Caco-2 (cell line): Measurements from ENCODE around the gene SPAG17. TPM values are rescaled to one million over a fixed set of nuclear protein-coding genes. Genes with fewer than 3 reads are reported as not detected.

Experiments used
- BruUV-seq: library from RNA; stranded (reverse); fragments of 400-500 nt; replicated peaks from 2 replicates; lab custom pipeline; 2021; lab: Mats Ljungman, UMichigan
- CTCF ChIA-PET: fragments of 300-600 bp; sonication (Branson Sonifier 250); formaldehyde crosslinking; loops from one replicate; lab custom pipeline; 2022; ENCODE audit warnings: antibody characterized with exemption; lab: Charles Lee
- POLR2A ChIA-PET: fragments of 300-600 bp; sonication (Branson Sonifier 250); formaldehyde crosslinking; loops from one replicate; lab custom pipeline; 2022; ENCODE audit warnings: antibody characterized with exemption; lab: Charles Lee
- DNase-seq, 2 experiments: peaks; one replicate each; pipeline versions ENCODE4 v3.0.0 to v3.0.0-alpha.2; 2020 to 2022
- H3K27me3 ChIP-seq: replicated peaks from 2 replicates; pipeline ENCODE4 v1.6.0; 2011; ENCODE audit warnings: low read length; ENCODE audit not compliant: control insufficient read depth, insufficient read depth
- H3K36me3 ChIP-seq: 2 replicates; pipeline ENCODE4 v1.5.1; 2011; ENCODE audit warnings: low read length; ENCODE audit not compliant: control insufficient read depth, insufficient read depth
- H3K4me1 ChIP-seq: fragments of 250-450 bp; sonication (Bioruptor Pico); 2 replicates; pipeline ENCODE4 v1.5.1; 2020; ENCODE audit warnings: mild to moderate bottlenecking
- H3K4me3 ChIP-seq: 2 replicates; pipeline ENCODE4 v1.5.1; 2011; ENCODE audit warnings: low read depth, mild to moderate bottlenecking, control low read depth, low read length
- H3K9me3 ChIP-seq: fragments of 250-450 bp; sonication (Bioruptor Pico); 2 replicates; pipeline ENCODE4 v1.5.1; 2020; ENCODE audit warnings: mild to moderate bottlenecking, moderate library complexity
- H3K27ac Mint-ChIP-seq: one replicate; pipeline ENCODE4 v1.8.0; 2022; ENCODE audit warnings: mixed read lengths; ENCODE audit not compliant: unreplicated experiment
- H3K27me3 Mint-ChIP-seq: one replicate; pipeline ENCODE4 v1.8.0; 2022; ENCODE audit warnings: mixed read lengths; ENCODE audit not compliant: insufficient read depth, unreplicated experiment
- H3K36me3 Mint-ChIP-seq: one replicate; pipeline ENCODE4 v1.8.0; 2022; ENCODE audit warnings: mild to moderate bottlenecking, mixed read lengths; ENCODE audit not compliant: insufficient read depth, unreplicated experiment
- H3K4me1 Mint-ChIP-seq: one replicate; pipeline ENCODE4 v1.8.0; 2022; ENCODE audit warnings: low read depth, mixed read lengths; ENCODE audit not compliant: unreplicated experiment
- H3K4me3 Mint-ChIP-seq: one replicate; pipeline ENCODE4 v1.8.0; 2022; ENCODE audit warnings: mild to moderate bottlenecking, moderate library complexity, mixed read lengths; ENCODE audit not compliant: unreplicated experiment
- H3K9me3 Mint-ChIP-seq: one replicate; pipeline ENCODE4 v1.8.0; 2022; ENCODE audit warnings: mixed read lengths; ENCODE audit not compliant: unreplicated experiment
- CTCF ChIP-seq, 2 experiments: fragments of 200-600 bp in 1 of 2; IDR thresholded peaks; 1 replicate in 1 of 2; 2 replicates in 1 of 2; pipeline versions ENCODE4 v1.5.1 to v1.8.0; 2011 to 2022; ENCODE audit warnings: antibody characterized with exemption in 1 of 2, control low read depth in 1 of 2, inconsistent platforms in 1 of 2, low read depth in 1 of 2, low read length in 1 of 2, mild to moderate bottlenecking in 1 of 2, moderate library complexity in 1 of 2; ENCODE audit not compliant: insufficient read depth in 1 of 2, severe bottlenecking in 1 of 2, unreplicated experiment in 1 of 2
- intact Hi-C: fragments of 100-400 bp; cut with micrococcal nuclease; formaldehyde crosslinking; loops from one replicate; pipeline ENCODE4 v1.10.0; 2022; ENCODE audit not compliant: unreplicated experiment
- total RNA-seq: library from RNA; stranded (reverse); gene quantifications from 2 replicates; pipeline ENCODE4 v1.2.3, GENCODE V29; 2022

Gene SPAG17
- total RNA-seq, 1 experiment from 2014 or later, result not detected

GRCh38 chr1:117985239-117985638, 199.8 kb downstream of the SPAG17 start:
- Histone ChIP-seq H3K9me3 (no peaks in the 10 kb centered on the region), H3K4me1 (no peaks in the 10 kb centered on the region), H3K36me3 (no peaks in the 10 kb centered on the region), H3K27me3 (no peaks in the 10 kb centered on the region), H3K4me3 (no peak overlapping the region)
- TF ChIP-seq CTCF (IDR thresholded peaks at IDR 0.05; ENCODE audit: insufficient read depth in 1 of 2, low read depth in 1 of 2, low read length in 1 of 2, severe bottlenecking in 1 of 2, unreplicated experiment in 1 of 2), result no peak
- no peak for DNase-seq
- no TSS peak for BruUV-seq
- Mint-ChIP-seq H3K36me3 (no peaks in the 10 kb centered on the region), H3K4me3 (no peak overlapping the region), H3K4me1 (no peaks in the 10 kb centered on the region), H3K27ac (no peak overlapping the region), H3K27me3 (peaks cover 8% of the 10 kb centered on the region), H3K9me3 (no peaks in the 10 kb centered on the region)
- intact Hi-C loops, result no loop called here
- POLR2A ChIA-PET, result no interaction called here
- CTCF ChIA-PET, result no interaction called here

- Histone ChIP-seq H3K9me3 (no peaks in the 10 kb centered on the region), H3K27me3 (no peaks in the 10 kb centered on the region), H3K36me3 (no peaks in the 10 kb centered on the region), H3K4me3 (no peak overlapping the region), H3K4me1 (no peaks in the 10 kb centered on the region)
- BruUV-seq, result no TSS peak
- DNase-seq, result no peak
- ChIA-PET POLR2A (no interaction called here), CTCF (no interaction called here)
- H3K27me3 Mint-ChIP-seq, result peaks cover 8% of the 10 kb centered on the region
- no peaks in the 10 kb centered on the region for H3K36me3 Mint-ChIP-seq
- no peak overlapping the region for H3K4me3 Mint-ChIP-seq
- H3K4me1 Mint-ChIP-seq, result no peaks in the 10 kb centered on the region
- H3K27ac Mint-ChIP-seq, result no peak overlapping the region
- intact Hi-C loops, result no loop called here
- no peaks in the 10 kb centered on the region for H3K9me3 Mint-ChIP-seq
- TF ChIP-seq CTCF (IDR thresholded peaks at IDR 0.05; ENCODE audit: insufficient read depth in 1 of 2, low read depth in 1 of 2, low read length in 1 of 2, severe bottlenecking in 1 of 2, unreplicated experiment in 1 of 2), result no peak
Measured at GRCh38 chr1:117981455-117982192, 203.4 kb downstream of the SPAG17 start.

GRCh38 chr1:117976381-117976780, 208.6 kb downstream of the SPAG17 start:
- no peak for TF ChIP-seq CTCF (IDR thresholded peaks at IDR 0.05; ENCODE audit: insufficient read depth in 1 of 2, low read depth in 1 of 2, low read length in 1 of 2, severe bottlenecking in 1 of 2, unreplicated experiment in 1 of 2)
- intact Hi-C loops, result no loop called here
- no peak overlapping the region for H3K27ac Mint-ChIP-seq
- BruUV-seq, result no TSS peak
- CTCF ChIA-PET, result no interaction called here
- POLR2A ChIA-PET, result no interaction called here
- H3K27me3 Mint-ChIP-seq, result no peaks in the 10 kb centered on the region
- no peak overlapping the region for H3K4me3 Mint-ChIP-seq
- no peak for DNase-seq
- Histone ChIP-seq H3K36me3 (no peaks in the 10 kb centered on the region), H3K9me3 (no peaks in the 10 kb centered on the region), H3K4me1 (no peaks in the 10 kb centered on the region), H3K27me3 (no peaks in the 10 kb centered on the region), H3K4me3 (no peak overlapping the region)
- H3K9me3 Mint-ChIP-seq, result no peaks in the 10 kb centered on the region
- H3K36me3 Mint-ChIP-seq, result no peaks in the 10 kb centered on the region
- no peaks in the 10 kb centered on the region for H3K4me1 Mint-ChIP-seq
